HG02970 (cell line): ENCODE data around the gene FAM20C.

Experiments used
- ATAC-seq: cut with Tn5 transposase; IDR thresholded peaks from one replicate; pipeline ENCODE4 v1.9.1; 2021; ENCODE audit warnings: mild to moderate bottlenecking, moderate library complexity, moderate number of reproducible peaks; ENCODE audit not compliant: unreplicated experiment, low FRiP score

Gene FAM20C

GRCh38 chr7:265998-266850 lies 73.9 kb downstream of the FAM20C start:
- no peak for ATAC-seq

GRCh38 chr7:266851-267840 lies 74.8 kb downstream of the FAM20C start:
- no peak for ATAC-seq

- no peak for ATAC-seq
Measured at GRCh38 chr7:268991-269390, 76.6 kb downstream of the FAM20C start.

- ATAC-seq, result no peak
Measured at GRCh38 chr7:269721-270120, 77.3 kb downstream of the FAM20C start.

GRCh38 chr7:270351-270983 lies 78.1 kb downstream of the FAM20C start:
- ATAC-seq, result no peak

- no peak for ATAC-seq
Measured at GRCh38 chr7:271266-272107, 79.1 kb downstream of the FAM20C start.

- ATAC-seq, result no peak
Measured at GRCh38 chr7:272108-272615, 79.8 kb downstream of the FAM20C start.

GRCh38 chr7:272631-273030 lies 80.3 kb downstream of the FAM20C start:
- ATAC-seq, result no peak

- ATAC-seq, result no peak
Measured at GRCh38 chr7:273327-273726, 81.0 kb downstream of the FAM20C start.

- no peak for ATAC-seq
Measured at GRCh38 chr7:274266-274665, 81.9 kb downstream of the FAM20C start.

GRCh38 chr7:276230-276835 lies 84.0 kb downstream of the FAM20C start:
- ATAC-seq, result no peak

- no peak for ATAC-seq
Measured at GRCh38 chr7:277228-277627, 84.9 kb downstream of the FAM20C start.

GRCh38 chr7:278081-278480 lies 85.7 kb downstream of the FAM20C start:
- ATAC-seq, result no peak

- no peak for ATAC-seq
Measured at GRCh38 chr7:279821-280220, 87.5 kb downstream of the FAM20C start.

GRCh38 chr7:280461-280860 lies 88.1 kb downstream of the FAM20C start:
- ATAC-seq, result no peak

- no peak for ATAC-seq
Measured at GRCh38 chr7:281637-282036, 89.3 kb downstream of the FAM20C start.

- no peak for ATAC-seq
Measured at GRCh38 chr7:282621-283020, 90.2 kb downstream of the FAM20C start.

- ATAC-seq, result no peak
Measured at GRCh38 chr7:284762-285722, 92.7 kb downstream of the FAM20C start.
